Bronchial epithelial cell (primary cell): ENCODE results near the gene DNAJC15. TPM values are rescaled to one million over a fixed set of nuclear protein-coding genes. Genes with fewer than 3 reads are reported as not detected.

Experiments used
- DNase-seq: peaks from one replicate; pipeline ENCODE4 v3.0.0-alpha.2; 2010; ENCODE audit warnings: low read depth
- FAIRE-seq: peaks from 2 replicates; lab custom pipeline; 2011; peaks lifted over from hg19 to GRCh38; lab: Jason Lieb, UNC
- H3K27me3 ChIP-seq: 2 replicates; pipeline ENCODE4 v1.5.1; 2011; ENCODE audit warnings: low read length; ENCODE audit not compliant: control insufficient read depth, insufficient read depth
- H3K36me3 ChIP-seq: 2 replicates; pipeline ENCODE4 v1.5.1; 2011; ENCODE audit warnings: low read length; ENCODE audit not compliant: control insufficient read depth, insufficient read depth
- H3K4me3 ChIP-seq: 2 replicates; pipeline ENCODE4 v1.5.1; 2011; ENCODE audit warnings: mild to moderate bottlenecking, low read depth, low read length, control low read depth
- CTCF ChIP-seq: IDR thresholded peaks from 2 replicates; pipeline ENCODE4 v1.5.1; 2011; ENCODE audit warnings: mild to moderate bottlenecking, moderate library complexity, low read length, control low read depth, inconsistent platforms; ENCODE audit not compliant: insufficient read depth, severe bottlenecking
- total RNA-seq: library from RNA; depleted of rRNA; stranded (reverse); fragments of >200 nt; gene quantifications from 2 replicates; pipeline ENCODE4 v1.2.1, GENCODE V29; 2014

The DNAJC15 gene
- total RNA-seq, 1 donor from 2014 or later, result 4.2 TPM

- no peak overlapping the region for H3K4me3 ChIP-seq
- no peak for TF ChIP-seq CTCF
- H3K27me3 ChIP-seq, result peaks cover 5% of the 10 kb centered on the region
- no peak for FAIRE-seq
- no peak for DNase-seq
- H3K36me3 ChIP-seq, result no peaks in the 10 kb centered on the region
These were observed 117.6 kb downstream of the DNAJC15 start for GRCh38 chr13:43140985-43141384.

GRCh38 chr13:43141685-43142084, 118.3 kb downstream of the DNAJC15 start:
- Histone ChIP-seq H3K27me3 (peaks cover 5% of the 10 kb centered on the region), H3K4me3 (no peak overlapping the region), H3K36me3 (no peaks in the 10 kb centered on the region)
- no peak for FAIRE-seq
- TF ChIP-seq CTCF, result no peak
- DNase-seq, result no peak

- no peak for FAIRE-seq
- TF ChIP-seq CTCF, result no peak
These were observed 120.2 kb downstream of the DNAJC15 start for GRCh38 chr13:43143591-43143990.

GRCh38 chr13:43145534-43146196, 122.3 kb downstream of the DNAJC15 start:
- no peak for TF ChIP-seq CTCF
- FAIRE-seq (no peak), DNase-seq (no peak)
- H3K36me3 ChIP-seq, result no peaks in the 10 kb centered on the region
- peaks cover 5% of the 10 kb centered on the region for H3K27me3 ChIP-seq
- H3K4me3 ChIP-seq, result no peak overlapping the region

More at GRCh38 chr13:43143591-43143990, 120.2 kb downstream of the DNAJC15 start:
- no peak overlapping the region for H3K4me3 ChIP-seq
- no peaks in the 10 kb centered on the region for H3K36me3 ChIP-seq
- H3K27me3 ChIP-seq, result peaks cover 5% of the 10 kb centered on the region
- no peak for DNase-seq

GRCh38 chr13:43146400-43146799, 123.0 kb downstream of the DNAJC15 start:
- no peak for TF ChIP-seq CTCF
- Histone ChIP-seq H3K4me3 (no peak overlapping the region), H3K27me3 (peaks cover 5% of the 10 kb centered on the region), H3K36me3 (no peaks in the 10 kb centered on the region)
- DNase-seq (no peak), FAIRE-seq (no peak)
